Kidney (tissue), 14 donors: Measurements from ENCODE around the gene LSMEM2. TPM values are rescaled to one million over a fixed set of nuclear protein-coding genes. Genes with fewer than 3 reads are reported as not detected.
"Not testable (repeated sequence)": the region's sequence is repeated elsewhere in the genome, so short reads cannot be mapped to it uniquely, and the experiment has no call there.

ENCODE experiments used
- DNase-seq, 5 donors: peaks; one replicate each; pipeline ENCODE4 v3.0.0-alpha.2; 2013 to 2020
- FAIRE-seq: peaks from 2 replicates; lab custom pipeline; 2012; peaks lifted over from hg19 to GRCh38; lab: Jason Lieb, UNC
- H3K27ac ChIP-seq, 2 donors: one replicate each; pipeline ENCODE4 v1.7.0; 2013; ENCODE audit warnings: low read depth in 2 of 2, low read length in 2 of 2, inconsistent platforms in 1 of 2
- H3K27me3 ChIP-seq: one replicate; pipeline ENCODE4 v1.7.1; 2013; ENCODE audit warnings: low read length, inconsistent platforms; ENCODE audit not compliant: control insufficient read depth, insufficient read depth
- H3K36me3 ChIP-seq, 3 donors: one replicate each; pipeline versions ENCODE4 v1.7.0 to v1.7.1; 2013; ENCODE audit warnings: low read length in 3 of 3, control low read depth in 1 of 3, inconsistent platforms in 1 of 3; ENCODE audit not compliant: insufficient read depth in 3 of 3, control insufficient read depth in 2 of 3
- H3K4me1 ChIP-seq, 3 donors: one replicate each; pipeline versions ENCODE4 v1.7.0 to v1.7.1; 2013; ENCODE audit warnings: low read length in 3 of 3, inconsistent platforms in 1 of 3, low read depth in 1 of 3; ENCODE audit not compliant: control insufficient read depth in 2 of 3, insufficient read depth in 2 of 3
- H3K4me3 ChIP-seq, 3 donors: one replicate each; pipeline versions ENCODE4 v1.7.0 to v1.8.1; 2013; ENCODE audit warnings: low read length in 3 of 3, control low read depth in 1 of 3, inconsistent platforms in 1 of 3
- H3K9ac ChIP-seq, 3 donors: one replicate each; pipeline versions ENCODE4 v1.7.0 to v1.7.1; 2013; ENCODE audit warnings: low read length in 3 of 3, control low read depth in 1 of 3, inconsistent platforms in 1 of 3
- H3K9me3 ChIP-seq, 3 donors: one replicate each; pipeline versions ENCODE4 v1.7.0 to v1.7.1; 2013; ENCODE audit warnings: low read length in 3 of 3, control low read depth in 1 of 3, inconsistent platforms in 1 of 3; ENCODE audit not compliant: control insufficient read depth in 2 of 3, insufficient read depth in 1 of 3
- intact Hi-C: fragments of 100-400 bp; cut with DNase I; formaldehyde crosslinking; loops from one replicate; pipeline ENCODE4 v1.11.1; 2022
- polyA plus RNA-seq: library from polyadenylated mRNA; stranded (reverse); fragments of 350-450 nt; fragmentation: Illumina TruSeq; extraction: RNeasy Lipid Tissue Mini Kit (QIAGEN cat#74804); gene quantifications from one replicate; pipeline ENCODE4 v1.2.3, GENCODE V29; 2014; ENCODE audit warnings: low read depth, low replicate concordance; ENCODE audit not compliant: insufficient read depth
- total RNA-seq: library from RNA; stranded (reverse); fragmentation: NEBNext Ultra II Directional; extraction: Animal tissue kit (Norgen Biotek cat#: 25700); gene quantifications from one replicate; pipeline ENCODE4 v1.2.1, GENCODE V29; 2021
- TF ChIP-seq, protein P1 (sequence below): IDR thresholded peaks from 3 replicates; pipeline ENCODE4 v1.5.1; 2012; ENCODE audit warnings: mild to moderate bottlenecking, moderate library complexity, borderline replicate concordance; ENCODE audit not compliant: insufficient read depth; ENCODE audit errors: extremely low read depth
- donor health status: control.
- donor health status: control.
- donor health status: control.
- donor health status: control.
- donor health status: control.
- donor health status: DM: yes; HTN: yes; CAD: no.
- donor health status: Normal renal cell carcinoma (clear cell type).

Gene LSMEM2
- total and polyA plus RNA-seq, 2 donors from 2014 or later, result 0.22 to 0.62 TPM

DNA sequence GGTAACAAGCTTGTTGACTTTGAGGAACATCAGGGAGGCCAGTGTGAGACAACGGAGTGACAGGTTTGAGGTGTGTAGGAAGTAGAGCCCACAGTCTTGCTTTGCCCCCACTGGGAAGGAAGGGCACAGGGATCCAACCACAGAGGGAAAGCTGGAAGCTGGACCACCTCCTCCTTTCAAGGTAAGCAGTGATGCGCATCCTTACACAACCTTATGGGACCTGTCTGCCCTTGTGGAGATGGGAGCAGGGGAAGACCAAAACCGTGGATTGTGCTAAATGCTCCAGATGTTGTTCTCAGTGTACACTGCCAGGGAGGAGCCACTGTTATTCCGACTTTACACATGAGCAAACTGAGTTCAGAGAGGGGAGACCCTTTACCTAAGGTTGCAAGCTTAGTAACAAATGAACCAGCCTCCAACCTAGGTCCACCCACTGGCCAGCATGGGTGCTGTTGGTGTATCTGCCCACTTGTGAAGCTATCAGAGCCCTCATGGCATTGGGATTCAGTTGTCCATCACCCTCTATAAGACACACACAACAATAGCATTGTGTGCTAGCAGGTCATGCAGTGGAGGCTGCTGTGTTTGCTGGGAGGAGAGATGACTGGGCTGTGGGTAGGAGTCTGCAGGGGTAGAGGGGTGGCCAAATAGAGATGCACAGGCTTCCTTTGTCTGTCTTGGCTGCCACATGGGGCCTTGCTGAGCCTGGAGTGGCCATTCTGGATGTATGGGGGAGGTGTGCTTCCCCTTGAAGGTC is 586 bp upstream of the LSMEM2 start:
- Histone ChIP-seq H3K4me1 (peaks cover 0 to 4% (median 0%) of the 10 kb centered on the region in 3 donors), H3K27ac (no peak overlapping the region), H3K27me3 (peaks cover 8% of the 10 kb centered on the region), H3K4me3 (no peak overlapping the region), H3K36me3 (no peaks in the 10 kb centered on the region), H3K9me3 (no peaks in the 10 kb centered on the region), H3K9ac (no peak overlapping the region)
- DNase-seq (no peak), FAIRE-seq (no peak)
- TF ChIP-seq, protein P1, sequence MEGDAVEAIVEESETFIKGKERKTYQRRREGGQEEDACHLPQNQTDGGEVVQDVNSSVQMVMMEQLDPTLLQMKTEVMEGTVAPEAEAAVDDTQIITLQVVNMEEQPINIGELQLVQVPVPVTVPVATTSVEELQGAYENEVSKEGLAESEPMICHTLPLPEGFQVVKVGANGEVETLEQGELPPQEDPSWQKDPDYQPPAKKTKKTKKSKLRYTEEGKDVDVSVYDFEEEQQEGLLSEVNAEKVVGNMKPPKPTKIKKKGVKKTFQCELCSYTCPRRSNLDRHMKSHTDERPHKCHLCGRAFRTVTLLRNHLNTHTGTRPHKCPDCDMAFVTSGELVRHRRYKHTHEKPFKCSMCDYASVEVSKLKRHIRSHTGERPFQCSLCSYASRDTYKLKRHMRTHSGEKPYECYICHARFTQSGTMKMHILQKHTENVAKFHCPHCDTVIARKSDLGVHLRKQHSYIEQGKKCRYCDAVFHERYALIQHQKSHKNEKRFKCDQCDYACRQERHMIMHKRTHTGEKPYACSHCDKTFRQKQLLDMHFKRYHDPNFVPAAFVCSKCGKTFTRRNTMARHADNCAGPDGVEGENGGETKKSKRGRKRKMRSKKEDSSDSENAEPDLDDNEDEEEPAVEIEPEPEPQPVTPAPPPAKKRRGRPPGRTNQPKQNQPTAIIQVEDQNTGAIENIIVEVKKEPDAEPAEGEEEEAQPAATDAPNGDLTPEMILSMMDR, result no peak
- intact Hi-C loops, result no loop called here

GRCh38 chr3:50279255-50280016 is 549 bp downstream of the LSMEM2 start:
- H3K9ac ChIP-seq, result no peak overlapping the region
- H3K27me3 ChIP-seq, result peaks cover 4% of the 10 kb centered on the region
- TF ChIP-seq, protein P1, result no peak
- DNase-seq (no peak), FAIRE-seq (no peak)
- no peaks in the 10 kb centered on the region for H3K36me3 ChIP-seq
- peaks cover 0 to 4% (median 0%) of the 10 kb centered on the region in 3 donors for H3K4me1 ChIP-seq
- peak overlapping the region in 1 of 2 donors; percentile 22 for H3K27ac ChIP-seq
- no peaks in the 10 kb centered on the region for H3K9me3 ChIP-seq
- intact Hi-C loops, result no loop called here
- no peak overlapping the region for H3K4me3 ChIP-seq

DNA sequence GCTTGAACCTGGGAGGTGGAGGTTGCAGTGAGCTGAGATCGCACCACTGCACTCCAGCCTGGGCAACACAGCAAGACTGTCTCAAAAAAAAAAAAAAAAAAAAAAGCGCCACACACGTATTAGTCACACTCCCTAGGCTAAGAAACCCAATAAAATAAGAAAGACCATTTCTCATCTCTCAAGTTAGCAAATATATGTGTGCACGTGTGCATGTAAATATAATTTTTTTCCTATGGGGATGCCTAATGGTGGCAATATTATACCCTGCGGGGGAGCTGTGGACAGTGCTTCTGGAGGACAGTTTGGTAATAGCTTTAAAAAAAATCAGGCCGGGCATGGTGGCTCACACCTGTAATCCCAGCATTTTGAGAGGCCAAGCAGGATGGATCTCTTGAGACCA is 5.2 kb downstream of the LSMEM2 start:
- DNase-seq, H3K27me3 ChIP-seq, H3K9ac ChIP-seq, H3K4me3 ChIP-seq, intact Hi-C loops, H3K27ac ChIP-seq, FAIRE-seq, H3K4me1 ChIP-seq, H3K9me3 ChIP-seq: not testable (repeated sequence)
- H3K36me3 ChIP-seq, result peaks cover 0 to 16% (median 9%) of the 10 kb centered on the region in 3 donors
